GM23338 (cell line): ENCODE data around the gene THRB.

ENCODE experiments used
- CTCF ChIP-seq, 2 experiments: fragments of 200-600 bp in 1 of 2; sonication (generic) in 1 of 2; conservative IDR thresholded peaks; 2 replicates each; pipeline versions ENCODE4 v1.5.1 to v1.6.1; 2016 to 2017; ENCODE audit warnings: antibody characterized with exemption in 2 of 2, low read depth in 2 of 2, mild to moderate bottlenecking in 2 of 2, moderate library complexity in 1 of 2
- EZH2phosphoT487 ChIP-seq: fragments of 200-600 bp; sonication (generic); IDR thresholded peaks from one replicate; pipeline ENCODE4 v1.8.1; 2018; ENCODE audit warnings: antibody characterized with exemption; ENCODE audit not compliant: unreplicated experiment
- JUNB ChIP-seq: IDR thresholded peaks from one replicate; pipeline ENCODE4 v1.6.1; 2016; ENCODE audit warnings: antibody characterized with exemption; ENCODE audit not compliant: unreplicated experiment
- POLR2AphosphoS5 ChIP-seq: IDR thresholded peaks from 2 replicates; pipeline ENCODE4 v1.6.1; 2016; ENCODE audit warnings: antibody characterized with exemption, low read depth
- REST ChIP-seq: IDR thresholded peaks from one replicate; pipeline ENCODE4 v1.6.1; 2018; ENCODE audit warnings: antibody characterized with exemption; ENCODE audit not compliant: unreplicated experiment

GRCh38 chr3:24433838-24434591 is 60.6 kb downstream of the THRB start:
- no peak for TF ChIP-seq CTCF (conservative IDR thresholded peaks at IDR 0.05; ENCODE audit: low read depth in 2 of 2)
- TF ChIP-seq POLR2AphosphoS5 = no peak
- no peak for TF ChIP-seq EZH2phosphoT487
- TF ChIP-seq REST = no peak
- TF ChIP-seq JUNB = no peak
